Measurements from ENCODE around the gene ELOB.
A peak's percentile ranks its signal among the peaks of the same experiment; 100 is the strongest.

Gene ELOB

GRCh38 chr16:2786826-2787151 is 9.7 kb upstream of the ELOB start:
- CTCF ChIA-PET, result no interaction called here
- Histone ChIP-seq H3K27ac (ENCODE audit: insufficient read depth in 1 of 2, low read depth in 1 of 2, low read length in 2 of 2, poor library complexity in 1 of 2, severe bottlenecking in 2 of 2) (no peak overlapping the region), H3K4me1 (ENCODE audit: control extremely low read depth in 1 of 4, control insufficient read depth in 4 of 4, insufficient read depth in 4 of 4, low read length in 3 of 4) (peaks cover 0 to 14% (median 10%) of the 10 kb centered on the region in 4 experiments), H3K27me3 (replicated peaks in 2 of 5; ENCODE audit: control insufficient read depth in 4 of 5, insufficient read depth in 5 of 5, low read length in 4 of 5) (peaks cover 0 to 66% (median 25%) of the 10 kb centered on the region in 5 experiments), H3K36me3 (ENCODE audit: control insufficient read depth in 4 of 4, insufficient read depth in 4 of 4, low read length in 3 of 4) (no peaks in the 10 kb centered on the region), H3K4me3 (ENCODE audit: control insufficient read depth in 1 of 7, extremely low read depth in 1 of 7, insufficient read depth in 4 of 7, low read depth in 2 of 7, low read length in 6 of 7) (no peak overlapping the region), H3K9me3 (ENCODE audit: control extremely low read depth in 1 of 5, control insufficient read depth in 4 of 5, insufficient read depth in 2 of 5, low read depth in 1 of 5, low read length in 4 of 5) (no peaks in the 10 kb centered on the region)
- 80% methylated on average over 3 of the region's 3 CpGs for WGBS (ENCODE audit: insufficient coverage)
- no peak for DNase-seq
- POLR2A ChIA-PET, result no interaction called here

GRCh38 chr16:2786061-2786825 is 9.2 kb upstream of the ELOB start:
- WGBS (ENCODE audit: insufficient coverage), result 56% methylated on average over 11 of the region's 15 CpGs
- no peaks in the 10 kb centered on the region for H3K36me3 ChIP-seq (ENCODE audit: control insufficient read depth in 4 of 4, insufficient read depth in 4 of 4, low read length in 3 of 4)
- H3K27ac ChIP-seq (ENCODE audit: insufficient read depth in 1 of 2, low read depth in 1 of 2, low read length in 2 of 2, poor library complexity in 1 of 2, severe bottlenecking in 2 of 2), result no peak overlapping the region
- H3K9me3 ChIP-seq (ENCODE audit: control extremely low read depth in 1 of 5, control insufficient read depth in 4 of 5, insufficient read depth in 2 of 5, low read depth in 1 of 5, low read length in 4 of 5), result no peaks in the 10 kb centered on the region
- DNase-seq, result no peak
- no peak overlapping the region for H3K4me3 ChIP-seq (ENCODE audit: control insufficient read depth in 1 of 7, extremely low read depth in 1 of 7, insufficient read depth in 4 of 7, low read depth in 2 of 7, low read length in 6 of 7)
- POLR2A ChIA-PET, result no interaction called here
- CTCF ChIA-PET, result no interaction called here
- H3K4me1 ChIP-seq (ENCODE audit: control extremely low read depth in 1 of 4, control insufficient read depth in 4 of 4, insufficient read depth in 4 of 4, low read length in 3 of 4), result peaks cover 0 to 14% (median 10%) of the 10 kb centered on the region in 4 experiments
- H3K27me3 ChIP-seq (replicated peaks in 2 of 5; ENCODE audit: control insufficient read depth in 4 of 5, insufficient read depth in 5 of 5, low read length in 4 of 5), result peaks cover 0 to 63% (median 25%) of the 10 kb centered on the region in 5 experiments

- POLR2A ChIA-PET, result interaction anchor here (0.9 kb wide), 1 partner anchor 14 kb away, joined by 3 read pairs; no protein-coding TSS in a partner anchor
- Histone ChIP-seq H3K36me3 (ENCODE audit: control insufficient read depth in 4 of 4, insufficient read depth in 4 of 4, low read length in 3 of 4) (no peaks in the 10 kb centered on the region), H3K4me1 (ENCODE audit: control extremely low read depth in 1 of 4, control insufficient read depth in 4 of 4, insufficient read depth in 4 of 4, low read length in 3 of 4) (peaks cover 0 to 14% (median 10%) of the 10 kb centered on the region in 4 experiments), H3K9me3 (ENCODE audit: control extremely low read depth in 1 of 5, control insufficient read depth in 4 of 5, insufficient read depth in 2 of 5, low read depth in 1 of 5, low read length in 4 of 5) (no peaks in the 10 kb centered on the region), H3K4me3 (ENCODE audit: control insufficient read depth in 1 of 7, extremely low read depth in 1 of 7, insufficient read depth in 4 of 7, low read depth in 2 of 7, low read length in 6 of 7) (peak overlapping the region in 5 of 7 experiments; percentile 26 to 66 (median 55)), H3K27me3 (replicated peaks in 2 of 5; ENCODE audit: control insufficient read depth in 4 of 5, insufficient read depth in 5 of 5, low read length in 4 of 5) (peaks cover 0 to 54% (median 23%) of the 10 kb centered on the region in 5 experiments), H3K27ac (ENCODE audit: insufficient read depth in 1 of 2, low read depth in 1 of 2, low read length in 2 of 2, poor library complexity in 1 of 2, severe bottlenecking in 2 of 2) (no peak overlapping the region)
- WGBS (ENCODE audit: insufficient coverage), result 14% methylated on average over 58 of the region's 79 CpGs
- CTCF ChIA-PET, result interaction anchor here (1.1 to 1.4 kb wide), 2 partner anchors 12 to 53 kb away, joined by 3 read pairs; no protein-coding TSS in a partner anchor
- DNase-seq, result peak in 2 of 3 donors; percentile 46 to 50
Measured at GRCh38 chr16:2785101-2785991, 8.3 kb upstream of the ELOB start.

DNA sequence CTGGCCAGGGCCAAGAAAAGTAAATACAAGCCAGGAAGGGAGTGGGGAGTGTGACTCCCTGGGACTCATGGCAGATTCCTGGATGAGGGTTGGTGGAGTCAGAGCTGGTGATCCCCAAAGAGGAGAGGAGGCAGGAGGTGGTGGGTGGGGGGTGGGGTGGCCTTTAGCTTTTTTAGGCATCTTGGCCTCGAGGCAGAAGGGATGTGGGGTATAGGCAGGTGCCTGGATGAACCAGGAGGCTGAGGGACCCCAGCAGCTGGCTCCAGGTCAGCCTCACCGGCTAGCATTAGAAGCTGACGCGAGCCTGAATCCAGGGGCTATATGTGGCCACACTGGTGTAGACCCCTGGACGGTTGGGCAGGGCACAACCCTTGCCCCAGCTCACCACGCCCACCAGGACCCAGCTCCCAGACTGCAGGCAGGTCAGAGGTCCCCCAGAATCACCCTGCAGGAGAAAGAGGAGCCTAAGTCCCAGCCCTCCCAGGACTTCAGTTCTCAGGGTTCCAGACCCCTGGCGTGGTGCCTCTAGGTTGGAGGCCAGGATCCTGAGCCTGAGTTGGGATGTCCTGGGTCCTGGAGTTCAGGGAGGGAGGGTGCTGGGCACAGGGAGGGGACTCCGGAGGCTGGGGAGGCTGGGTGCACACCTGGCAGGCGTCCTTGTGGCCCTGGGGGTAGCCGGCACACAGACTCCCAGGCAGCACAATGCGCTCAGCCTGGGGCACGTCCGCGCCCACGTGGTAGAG is 7.4 kb upstream of the ELOB start:
- Histone ChIP-seq H3K27me3 (replicated peaks in 2 of 5; ENCODE audit: control insufficient read depth in 4 of 5, insufficient read depth in 5 of 5, low read length in 4 of 5) (peaks cover 0 to 50% (median 23%) of the 10 kb centered on the region in 5 experiments), H3K27ac (ENCODE audit: insufficient read depth in 1 of 2, low read depth in 1 of 2, low read length in 2 of 2, poor library complexity in 1 of 2, severe bottlenecking in 2 of 2) (no peak overlapping the region), H3K4me3 (ENCODE audit: control insufficient read depth in 1 of 7, extremely low read depth in 1 of 7, insufficient read depth in 4 of 7, low read depth in 2 of 7, low read length in 6 of 7) (peak overlapping the region in 3 of 7 experiments; percentile 55 to 66 (median 60)), H3K9me3 (ENCODE audit: control extremely low read depth in 1 of 5, control insufficient read depth in 4 of 5, insufficient read depth in 2 of 5, low read depth in 1 of 5, low read length in 4 of 5) (no peaks in the 10 kb centered on the region), H3K36me3 (ENCODE audit: control insufficient read depth in 4 of 4, insufficient read depth in 4 of 4, low read length in 3 of 4) (no peaks in the 10 kb centered on the region), H3K4me1 (ENCODE audit: control extremely low read depth in 1 of 4, control insufficient read depth in 4 of 4, insufficient read depth in 4 of 4, low read length in 3 of 4) (peaks cover 0 to 14% (median 10%) of the 10 kb centered on the region in 4 experiments)
- DNase-seq, result no peak
- ChIA-PET CTCF (interaction anchor here (1.1 to 1.5 kb wide), 5 partner anchors 8 to 142 kb away, joined by 3 to 4 read pairs (median 4); no protein-coding TSS in a partner anchor), POLR2A (interaction anchor here (0.9 kb wide), 1 partner anchor 13 kb away, joined by 3 read pairs; no protein-coding TSS in a partner anchor)
- 50% methylated on average over 6 of the region's 15 CpGs for WGBS (ENCODE audit: insufficient coverage)

DNA sequence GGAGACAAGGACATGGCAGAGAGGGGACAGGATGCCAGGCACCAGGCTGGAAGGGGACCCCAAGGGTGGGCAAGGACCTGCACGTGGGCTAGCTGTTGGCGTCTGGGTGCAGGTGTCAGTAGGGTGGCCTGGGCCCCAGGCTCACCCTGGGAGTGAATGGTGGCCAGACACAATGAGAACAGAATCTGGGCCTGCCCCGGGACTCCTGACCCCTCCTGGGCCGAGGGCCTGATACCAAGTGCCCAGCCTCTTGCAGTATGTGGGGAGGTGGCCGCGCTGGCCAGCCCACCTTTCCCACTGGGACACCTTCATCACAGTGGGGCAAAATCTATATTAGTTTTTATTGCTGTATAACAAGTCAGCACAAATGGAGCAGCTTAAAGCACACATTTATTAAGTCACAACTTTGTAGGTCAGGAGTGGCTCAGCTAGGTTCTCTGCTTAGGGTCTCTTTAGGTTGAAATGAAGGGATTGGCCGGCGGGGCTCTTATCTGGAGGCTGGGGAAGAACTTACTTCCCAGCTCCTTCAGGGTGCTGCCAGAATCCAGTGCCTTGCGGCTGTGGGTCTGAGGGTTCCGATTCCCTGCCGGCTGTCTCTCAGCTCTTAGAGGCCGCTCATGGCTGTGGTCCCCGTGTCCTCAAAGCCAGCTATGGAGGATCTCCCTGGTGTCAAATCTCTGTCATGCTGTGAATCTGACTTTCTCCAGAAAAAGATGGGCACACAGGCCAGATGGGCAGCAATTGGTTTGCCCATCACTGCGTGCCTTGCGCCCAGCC is 6.7 kb upstream of the ELOB start:
- peaks cover 0 to 20% (median 11%) of the 10 kb centered on the region in 4 experiments for H3K4me1 ChIP-seq (ENCODE audit: control extremely low read depth in 1 of 4, control insufficient read depth in 4 of 4, insufficient read depth in 4 of 4, low read length in 3 of 4)
- ChIA-PET POLR2A (no interaction called here), CTCF (interaction anchor here (0.9 to 1.5 kb wide), 5 partner anchors 8 to 143 kb away, joined by 3 to 4 read pairs (median 4); no protein-coding TSS in a partner anchor)
- WGBS (ENCODE audit: insufficient coverage), result 97% methylated on average over 13 of the region's 15 CpGs
- H3K36me3 ChIP-seq (ENCODE audit: control insufficient read depth in 4 of 4, insufficient read depth in 4 of 4, low read length in 3 of 4), result peaks cover 0 to 4% (median 0%) of the 10 kb centered on the region in 4 experiments
- H3K27me3 ChIP-seq (replicated peaks in 2 of 5; ENCODE audit: control insufficient read depth in 4 of 5, insufficient read depth in 5 of 5, low read length in 4 of 5), result peaks cover 0 to 45% (median 20%) of the 10 kb centered on the region in 5 experiments
- no peak overlapping the region for H3K27ac ChIP-seq (ENCODE audit: insufficient read depth in 1 of 2, low read depth in 1 of 2, low read length in 2 of 2, poor library complexity in 1 of 2, severe bottlenecking in 2 of 2)
- no peak for DNase-seq
- H3K4me3 ChIP-seq (ENCODE audit: control insufficient read depth in 1 of 7, extremely low read depth in 1 of 7, insufficient read depth in 4 of 7, low read depth in 2 of 7, low read length in 6 of 7), result no peak overlapping the region
- H3K9me3 ChIP-seq (ENCODE audit: control extremely low read depth in 1 of 5, control insufficient read depth in 4 of 5, insufficient read depth in 2 of 5, low read depth in 1 of 5, low read length in 4 of 5), result no peaks in the 10 kb centered on the region

All from common myeloid progenitor, CD34-positive (primary cell).